C4-2B (cell line): ENCODE measurements around the gene KIF21A.

ENCODE experiments used
- H3K27ac ChIP-seq: fragments of 450-650 bp; 2 replicates; pipeline ENCODE4 v1.5.1; 2017
- CTCF ChIP-seq: fragments of 450-650 bp; conservative IDR thresholded peaks from 2 replicates; pipeline ENCODE4 v1.5.1; 2017; ENCODE audit warnings: mild to moderate bottlenecking
- ZFX ChIP-seq: fragments of 450-650 bp; IDR thresholded peaks from 2 replicates; pipeline ENCODE4 v1.6.1; 2017

Gene KIF21A

GRCh38 chr12:39413836-39414771, 28.8 kb downstream of the KIF21A start:
- no peak overlapping the region for H3K27ac ChIP-seq

GRCh38 chr12:39412210-39412609, 30.7 kb downstream of the KIF21A start:
- TF ChIP-seq ZFX (no peak), CTCF (no peak)
- no peak overlapping the region for H3K27ac ChIP-seq

More at GRCh38 chr12:39413836-39414771, 28.8 kb downstream of the KIF21A start:
- TF ChIP-seq CTCF (no peak), ZFX (no peak)

- H3K27ac ChIP-seq: no peak overlapping the region
These were observed 36.7 kb downstream of the KIF21A start for GRCh38 chr12:39406262-39406661.

GRCh38 chr12:39405580-39405979, 37.3 kb downstream of the KIF21A start:
- no peak overlapping the region for H3K27ac ChIP-seq
- TF ChIP-seq ZFX (no peak), CTCF (no peak)

More at GRCh38 chr12:39406262-39406661, 36.7 kb downstream of the KIF21A start:
- no peak for TF ChIP-seq ZFX

GRCh38 chr12:39404000-39404399, 38.9 kb downstream of the KIF21A start:
- H3K27ac ChIP-seq: no peak overlapping the region
- no peak for TF ChIP-seq CTCF
- TF ChIP-seq ZFX: no peak

GRCh38 chr12:39403376-39403775, 39.5 kb downstream of the KIF21A start:
- TF ChIP-seq ZFX: no peak
- TF ChIP-seq CTCF: no peak
- no peak overlapping the region for H3K27ac ChIP-seq

- TF ChIP-seq CTCF (no peak), ZFX (no peak)
- H3K27ac ChIP-seq: no peak overlapping the region
These were observed 40.0 kb downstream of the KIF21A start for GRCh38 chr12:39402922-39403321.
